Breast epithelium (tissue), 3 donors: ENCODE measurements around the gene IGFBP1.

ENCODE experiments used
- POLR2A ChIP-seq: fragments of 450-650 bp; IDR thresholded peaks from one replicate; pipeline ENCODE4 v1.6.1; 2016; ENCODE audit warnings: antibody characterized with exemption, mild to moderate bottlenecking, moderate library complexity
- POLR2AphosphoS5 ChIP-seq, 3 donors: sonication (generic); formaldehyde crosslinking; IDR thresholded peaks; one replicate each; pipeline ENCODE4 v1.6.1; 2017; ENCODE audit warnings: antibody characterized with exemption in 3 of 3
- TF ChIP-seq, protein P1 (sequence below), 3 donors: fragments of 450-650 bp; IDR thresholded peaks; one replicate each; pipeline ENCODE4 v1.5.1; 2016 to 2017; ENCODE audit warnings: antibody characterized with exemption in 3 of 3, mild to moderate bottlenecking in 3 of 3, moderate library complexity in 3 of 3

- TF ChIP-seq POLR2AphosphoS5 (IDR thresholded peaks at IDR 0.05) = no peak
- TF ChIP-seq, protein P1, sequence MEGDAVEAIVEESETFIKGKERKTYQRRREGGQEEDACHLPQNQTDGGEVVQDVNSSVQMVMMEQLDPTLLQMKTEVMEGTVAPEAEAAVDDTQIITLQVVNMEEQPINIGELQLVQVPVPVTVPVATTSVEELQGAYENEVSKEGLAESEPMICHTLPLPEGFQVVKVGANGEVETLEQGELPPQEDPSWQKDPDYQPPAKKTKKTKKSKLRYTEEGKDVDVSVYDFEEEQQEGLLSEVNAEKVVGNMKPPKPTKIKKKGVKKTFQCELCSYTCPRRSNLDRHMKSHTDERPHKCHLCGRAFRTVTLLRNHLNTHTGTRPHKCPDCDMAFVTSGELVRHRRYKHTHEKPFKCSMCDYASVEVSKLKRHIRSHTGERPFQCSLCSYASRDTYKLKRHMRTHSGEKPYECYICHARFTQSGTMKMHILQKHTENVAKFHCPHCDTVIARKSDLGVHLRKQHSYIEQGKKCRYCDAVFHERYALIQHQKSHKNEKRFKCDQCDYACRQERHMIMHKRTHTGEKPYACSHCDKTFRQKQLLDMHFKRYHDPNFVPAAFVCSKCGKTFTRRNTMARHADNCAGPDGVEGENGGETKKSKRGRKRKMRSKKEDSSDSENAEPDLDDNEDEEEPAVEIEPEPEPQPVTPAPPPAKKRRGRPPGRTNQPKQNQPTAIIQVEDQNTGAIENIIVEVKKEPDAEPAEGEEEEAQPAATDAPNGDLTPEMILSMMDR (IDR thresholded peaks at IDR 0.05) = no peak
- TF ChIP-seq POLR2A = no peak
These were observed 13.3 kb downstream of the IGFBP1 start for GRCh38 chr7:45901566-45901965.
